NCI-H1930 (cell line): ENCODE data around the gene ZC3H12A.
A peak's percentile ranks its signal among the peaks of the same experiment; 100 is the strongest.

Source experiments
- DNase-seq, 2 experiments: peaks; one replicate each; lab custom pipeline; 2025; lab: John Stamatoyannopoulos, UW

ZC3H12A gene

GRCh38 chr1:37474046-37474696, at the start of gene ZC3H12A:
Gene ZC3H12A (plus strand): TSS chr1:37474580. CDS start chr1:37475497, 917 bp downstream.
- DNase-seq: peak; percentile 58 to 84

DNA sequence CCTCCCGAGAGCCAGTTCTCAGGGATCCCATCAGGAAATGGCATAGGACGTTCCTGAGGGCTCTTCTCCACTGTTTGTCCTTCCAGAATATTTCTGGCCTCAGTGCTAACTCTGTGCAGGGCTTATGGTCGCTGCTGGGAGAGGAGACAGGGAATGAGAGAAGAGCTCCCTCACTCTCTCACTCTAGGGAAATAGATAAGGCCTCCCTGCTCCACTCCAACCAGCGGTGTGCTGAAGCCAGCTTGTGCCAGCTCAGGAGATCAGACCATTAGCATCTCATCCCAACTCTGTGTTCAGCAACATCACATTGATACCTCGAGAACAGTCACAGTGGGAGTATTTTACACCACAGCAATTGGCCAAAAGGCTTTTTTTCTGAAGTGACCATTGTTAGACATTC, 49.2 kb upstream of the ZC3H12A start:
- no peak for DNase-seq

DNA sequence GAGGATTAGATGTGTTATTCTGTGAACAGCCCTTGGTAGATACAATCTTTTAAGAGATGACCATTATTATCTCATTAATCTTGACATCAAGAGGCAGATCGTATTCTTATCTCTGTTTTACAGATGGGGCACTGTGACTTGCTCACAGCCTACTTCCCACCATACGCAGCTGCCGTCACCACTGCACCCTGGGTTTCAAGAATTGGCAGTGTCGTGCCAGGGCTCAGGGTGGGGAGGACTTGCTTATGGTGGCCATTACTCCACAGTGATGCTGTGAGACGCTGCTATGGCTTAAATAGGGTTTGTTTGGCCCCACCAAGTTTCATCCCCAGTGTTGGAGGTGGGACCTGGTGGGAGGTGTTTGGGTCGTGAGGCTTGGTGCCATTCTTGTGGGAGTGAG, 45.4 kb upstream of the ZC3H12A start:
- DNase-seq: no peak

DNA sequence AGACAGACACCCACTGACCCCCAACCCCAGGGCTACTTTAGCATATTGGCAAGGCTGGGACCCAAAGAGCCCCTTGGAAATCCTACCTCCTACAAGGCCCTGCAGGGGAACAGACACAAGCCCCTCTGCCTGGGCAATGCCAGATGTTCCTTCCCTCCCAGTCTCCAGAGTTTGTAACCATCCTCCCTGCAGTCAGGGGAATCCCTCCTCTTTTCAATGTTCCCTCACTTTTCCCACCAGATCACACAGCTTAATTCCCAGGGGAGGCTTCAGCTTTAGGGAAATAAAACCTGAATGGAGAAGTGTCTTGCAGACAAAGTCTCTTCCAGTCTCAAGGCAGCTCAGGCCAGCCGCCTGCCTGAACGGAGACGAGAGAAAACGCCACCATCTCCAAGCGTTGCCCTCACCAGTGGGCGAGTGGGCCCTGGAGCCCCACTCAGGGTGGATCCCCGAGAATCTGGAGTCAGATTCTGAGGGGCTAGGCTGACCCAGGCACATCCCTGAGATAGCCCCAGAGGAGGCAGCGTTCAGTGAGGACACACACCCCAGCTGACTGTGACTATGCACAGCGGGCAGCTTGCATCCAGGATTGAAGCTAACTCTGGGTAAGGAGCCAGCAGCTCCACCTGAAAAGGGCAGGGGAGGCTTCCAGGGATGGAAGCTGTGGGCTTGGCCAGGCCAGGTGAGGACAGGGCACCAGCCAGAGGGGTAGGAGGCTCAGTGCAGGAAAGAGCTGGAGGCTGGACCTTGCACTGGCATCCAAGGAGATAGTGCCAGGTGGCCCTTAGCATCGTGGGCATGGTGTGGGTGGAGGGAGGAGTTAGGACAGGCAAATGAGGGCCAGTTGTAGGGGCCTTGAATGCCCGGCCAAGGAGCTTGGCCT, 44.0 kb upstream of the ZC3H12A start:
- no peak for DNase-seq

DNA sequence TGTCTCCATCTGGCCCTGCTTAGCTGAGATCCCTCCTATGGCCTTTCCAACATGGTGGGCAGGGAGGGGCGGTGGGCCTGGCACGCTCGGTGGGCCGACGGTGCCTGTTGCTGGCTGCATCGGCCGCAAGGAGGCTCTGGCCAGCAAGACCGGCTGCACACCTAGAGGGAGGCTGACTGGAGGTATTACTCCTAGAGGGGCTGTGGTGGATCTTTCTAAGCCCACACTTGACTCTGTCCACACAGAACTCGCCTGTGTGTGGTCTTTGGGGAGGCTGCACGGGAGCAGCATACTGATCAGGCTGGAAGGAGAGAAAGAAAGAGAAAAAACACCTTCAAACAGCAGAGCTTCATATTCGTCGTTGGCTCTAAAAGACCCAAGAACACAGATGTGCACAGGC, 41.7 kb upstream of the ZC3H12A start:
- no peak for DNase-seq

GRCh38 chr1:37433171-37433570, 41.2 kb upstream of the ZC3H12A start:
- DNase-seq: no peak

- peak; percentile 17 to 51 for DNase-seq
Measured at GRCh38 chr1:37434292-37435225, 39.8 kb upstream of the ZC3H12A start.

- no peak for DNase-seq
Measured at GRCh38 chr1:37437087-37437486, 37.3 kb upstream of the ZC3H12A start.

- no peak for DNase-seq
Measured at GRCh38 chr1:37438037-37438868, 36.1 kb upstream of the ZC3H12A start.

DNA sequence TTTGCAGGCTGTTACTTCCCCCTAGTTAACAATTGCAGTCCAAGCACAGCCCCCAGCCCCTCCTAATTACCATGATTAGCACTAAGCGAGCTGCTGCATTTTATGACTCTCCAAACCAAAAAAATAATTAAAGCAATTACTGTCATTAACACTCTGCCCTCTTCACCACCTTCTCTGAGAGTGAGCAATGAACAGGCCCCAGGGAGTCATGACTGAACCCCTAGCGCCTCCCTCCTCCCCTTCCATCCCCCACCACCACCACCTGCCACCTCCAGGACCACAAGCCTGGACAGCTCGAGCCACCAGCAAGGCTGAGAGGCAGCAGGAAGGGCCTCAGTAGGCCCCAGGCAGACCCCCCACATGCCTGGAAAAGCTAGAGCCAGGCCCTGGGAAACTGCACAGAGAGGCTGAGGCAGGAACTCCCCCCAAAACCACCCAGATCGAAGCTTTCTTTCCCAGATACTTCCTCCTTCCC, 35.5 kb upstream of the ZC3H12A start:
- no peak for DNase-seq

DNA sequence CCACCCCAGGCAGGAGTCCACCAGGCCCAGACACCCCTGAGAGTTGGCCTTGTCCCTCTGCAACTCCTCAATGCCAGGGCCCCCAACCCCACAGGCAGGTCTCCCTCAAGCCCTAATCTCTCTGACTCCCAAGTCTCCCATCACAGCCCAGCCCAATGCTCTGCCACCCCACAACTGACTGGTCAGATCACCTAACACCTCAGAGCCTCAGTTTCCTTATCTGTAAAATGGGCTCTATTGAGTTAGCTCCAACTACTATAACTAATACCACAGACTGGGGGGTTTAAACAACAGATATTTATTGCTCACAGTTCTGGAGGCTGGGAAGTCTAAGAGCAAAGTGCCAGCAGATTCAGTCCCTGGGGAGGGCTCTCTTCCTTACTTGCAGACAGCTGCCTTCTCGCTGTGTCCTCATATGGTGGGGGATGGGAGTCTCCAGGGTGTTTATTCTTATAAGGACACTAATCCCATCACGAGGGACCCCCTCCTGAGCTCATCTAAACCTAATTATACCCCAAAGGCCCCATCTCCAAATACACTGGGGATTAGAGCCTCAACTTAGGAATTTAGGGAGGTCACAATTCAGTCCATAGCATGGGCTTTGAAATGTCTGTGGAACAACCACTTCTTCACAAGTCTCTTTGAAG, 34.9 kb upstream of the ZC3H12A start:
- no peak for DNase-seq

GRCh38 chr1:37441490-37441889, 32.9 kb upstream of the ZC3H12A start:
- no peak for DNase-seq

DNA sequence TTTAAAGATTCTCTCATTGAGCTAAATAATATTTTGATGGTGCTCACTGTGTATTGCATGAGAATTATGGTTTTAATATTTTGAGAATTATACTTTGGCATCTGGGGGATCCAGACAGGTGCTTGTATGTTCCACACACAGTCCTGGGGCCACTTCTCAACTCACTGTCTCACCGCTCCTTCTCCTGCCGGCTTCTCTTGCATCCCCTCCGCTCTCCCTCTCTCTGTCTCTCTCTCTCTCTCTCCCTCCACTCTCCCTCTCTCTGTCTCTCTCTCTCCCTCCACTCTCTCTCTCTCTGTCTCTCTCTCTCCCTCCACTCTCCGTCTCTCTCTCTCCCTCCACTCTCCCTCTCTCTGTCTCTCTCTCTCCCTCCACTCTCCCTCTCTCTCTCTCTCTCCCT, 32.2 kb upstream of the ZC3H12A start:
- DNase-seq: no peak

- no peak for DNase-seq
Measured at GRCh38 chr1:37442644-37443043, 31.7 kb upstream of the ZC3H12A start.

GRCh38 chr1:37446874-37447273, 27.5 kb upstream of the ZC3H12A start:
- no peak for DNase-seq

DNA sequence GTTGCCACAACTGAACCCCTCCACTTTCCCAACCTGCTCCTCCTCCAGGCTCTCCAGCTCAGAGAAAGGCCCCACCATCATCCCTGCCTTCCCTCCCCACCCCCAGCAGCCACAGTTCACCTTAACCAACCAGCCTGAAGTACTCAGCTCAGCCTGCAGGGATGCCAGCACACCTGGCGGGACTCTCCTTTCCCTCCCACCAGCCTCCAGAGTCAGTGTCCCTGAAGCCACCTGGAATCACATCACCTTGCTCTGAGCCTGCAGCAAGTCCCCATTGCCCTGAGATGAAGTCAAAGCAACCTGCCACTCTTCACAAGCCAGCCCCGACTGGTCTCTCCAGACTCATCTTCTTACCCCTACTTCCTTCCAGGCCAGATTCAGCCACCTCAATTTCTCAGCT, 26.2 kb upstream of the ZC3H12A start:
- no peak for DNase-seq

DNA sequence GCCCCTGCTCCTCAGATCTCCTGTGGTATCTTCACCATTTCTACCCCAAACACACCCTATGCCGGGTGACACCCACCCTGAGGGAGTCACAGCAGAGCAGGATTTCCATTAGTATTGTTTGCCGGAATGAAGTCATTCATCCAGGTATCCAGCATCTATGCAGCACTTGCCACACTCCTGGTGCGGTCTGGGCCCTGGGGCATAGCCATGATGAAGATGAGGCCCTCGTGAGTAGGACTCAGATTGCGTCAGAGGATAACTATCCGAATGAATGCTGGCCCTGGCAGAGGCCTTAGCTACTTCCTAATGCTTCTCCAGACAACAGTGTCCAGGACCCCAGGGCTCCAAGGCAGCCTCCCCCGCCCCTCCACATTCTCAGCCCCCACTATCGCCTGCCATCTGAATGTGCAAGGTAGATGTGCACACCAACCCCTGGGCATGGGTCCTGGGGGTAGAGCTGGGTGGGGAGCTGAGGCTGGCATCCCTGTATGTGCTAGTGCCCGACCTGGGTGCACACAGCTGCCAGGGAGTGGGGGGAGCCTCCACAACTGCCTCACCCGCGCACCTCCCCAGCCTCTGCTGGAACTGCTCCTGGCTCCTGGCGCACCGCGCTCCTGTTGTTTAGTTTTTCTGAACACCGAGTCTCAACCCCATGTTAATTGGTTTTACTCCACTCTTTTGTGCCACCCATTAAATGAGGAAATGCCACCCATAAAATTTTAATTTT, 25.5 kb upstream of the ZC3H12A start:
- DNase-seq: no peak

DNA sequence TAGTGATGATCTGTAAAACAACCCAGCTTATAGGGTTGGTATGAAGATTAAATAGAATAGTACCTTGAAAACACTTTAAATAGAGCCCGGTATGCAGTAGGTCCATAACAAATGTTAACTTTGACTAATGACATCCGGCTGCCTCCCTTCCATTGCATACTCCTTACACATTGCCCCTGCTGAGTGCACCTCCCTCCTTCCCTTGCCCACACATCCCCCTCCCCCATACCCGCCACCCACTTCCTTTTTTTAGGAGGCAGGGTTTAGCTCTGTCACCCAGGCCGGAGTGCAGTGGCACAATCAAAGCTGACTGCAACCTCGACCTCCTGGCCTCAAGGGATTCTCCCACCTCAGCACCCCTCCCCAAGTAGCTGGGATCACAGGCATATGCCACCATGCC, 24.4 kb upstream of the ZC3H12A start:
- DNase-seq: no peak

DNA sequence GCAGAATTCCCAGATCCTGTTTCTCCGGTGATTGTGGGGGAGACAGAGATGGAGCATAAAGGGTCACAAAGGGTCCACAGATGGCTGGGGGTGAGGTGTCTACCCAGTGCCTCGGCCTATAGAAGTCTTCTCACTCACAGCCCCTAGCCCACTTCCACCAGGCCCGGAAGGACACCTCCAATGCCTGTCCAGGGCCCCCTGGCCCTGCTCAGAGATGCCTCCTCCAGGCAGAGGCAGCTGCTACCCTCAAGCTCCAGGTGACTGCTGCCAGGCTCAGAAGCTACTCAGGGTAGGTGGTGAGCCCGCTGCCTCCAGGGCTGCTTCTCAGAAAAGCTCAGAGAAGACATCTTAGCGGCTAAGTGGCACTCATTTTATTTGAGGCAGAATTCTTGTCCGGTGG, 22.0 kb upstream of the ZC3H12A start:
- no peak for DNase-seq

- no peak for DNase-seq
Measured at GRCh38 chr1:37453647-37454046, 20.7 kb upstream of the ZC3H12A start.
